Upper lobe of left lung (tissue), 4 donors: ENCODE results near the gene NUP93.

Experiments used
- POLR2A ChIP-seq, 4 donors: fragments of 450-650 bp; IDR thresholded peaks; one replicate each; pipeline ENCODE4 v1.5.1; 2016 to 2017; ENCODE audit warnings: antibody characterized with exemption in 4 of 4, mild to moderate bottlenecking in 2 of 4
- TF ChIP-seq, protein P1 (sequence below), 6 experiments: fragments of 450-650 bp in 4 of 6; fragments of 200-600 bp in 2 of 6; sonication (generic) in 2 of 6; IDR thresholded peaks; one replicate each; pipeline ENCODE4 v1.5.1; 2016 to 2019; ENCODE audit warnings: antibody characterized with exemption in 6 of 6

DNA sequence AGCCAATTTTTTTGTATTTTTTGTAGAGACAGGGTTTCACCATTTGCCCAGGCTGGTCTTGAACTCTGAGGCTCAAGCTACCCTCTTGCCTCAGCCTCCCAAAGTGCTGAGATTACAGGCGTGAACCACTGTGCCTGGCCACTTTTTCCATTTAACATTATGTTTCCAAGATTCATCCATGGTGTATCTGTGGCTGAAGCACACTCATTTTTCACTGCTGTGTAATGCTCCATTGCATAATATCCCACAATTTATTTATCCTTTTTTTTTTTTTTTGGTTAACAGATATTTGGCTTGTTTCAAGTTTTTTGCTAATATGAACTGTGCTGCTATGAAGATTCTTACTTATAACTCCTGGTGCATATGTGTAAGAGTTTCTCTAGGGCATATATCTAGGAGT is 1.9 kb upstream of the NUP93 start:
- TF ChIP-seq, protein P1, sequence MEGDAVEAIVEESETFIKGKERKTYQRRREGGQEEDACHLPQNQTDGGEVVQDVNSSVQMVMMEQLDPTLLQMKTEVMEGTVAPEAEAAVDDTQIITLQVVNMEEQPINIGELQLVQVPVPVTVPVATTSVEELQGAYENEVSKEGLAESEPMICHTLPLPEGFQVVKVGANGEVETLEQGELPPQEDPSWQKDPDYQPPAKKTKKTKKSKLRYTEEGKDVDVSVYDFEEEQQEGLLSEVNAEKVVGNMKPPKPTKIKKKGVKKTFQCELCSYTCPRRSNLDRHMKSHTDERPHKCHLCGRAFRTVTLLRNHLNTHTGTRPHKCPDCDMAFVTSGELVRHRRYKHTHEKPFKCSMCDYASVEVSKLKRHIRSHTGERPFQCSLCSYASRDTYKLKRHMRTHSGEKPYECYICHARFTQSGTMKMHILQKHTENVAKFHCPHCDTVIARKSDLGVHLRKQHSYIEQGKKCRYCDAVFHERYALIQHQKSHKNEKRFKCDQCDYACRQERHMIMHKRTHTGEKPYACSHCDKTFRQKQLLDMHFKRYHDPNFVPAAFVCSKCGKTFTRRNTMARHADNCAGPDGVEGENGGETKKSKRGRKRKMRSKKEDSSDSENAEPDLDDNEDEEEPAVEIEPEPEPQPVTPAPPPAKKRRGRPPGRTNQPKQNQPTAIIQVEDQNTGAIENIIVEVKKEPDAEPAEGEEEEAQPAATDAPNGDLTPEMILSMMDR (IDR thresholded peaks at IDR 0.05): no peak
- TF ChIP-seq POLR2A (IDR thresholded peaks at IDR 0.05): no peak
